SK-N-MC (cell line): Measurements from ENCODE around the gene REV1.

Experiments used
- EZH2 ChIP-seq: fragments of 200-600 bp; sonication (generic); IDR thresholded peaks from one replicate; pipeline ENCODE4 v1.6.1; 2017; ENCODE audit warnings: antibody characterized with exemption
- FOXP2 ChIP-seq: optimal IDR thresholded peaks from 2 replicates; pipeline ENCODE3; 2011; ENCODE audit warnings: mild to moderate bottlenecking, moderate library complexity; ENCODE audit not compliant: insufficient read depth; ENCODE audit errors: extremely low read length, control extremely low read depth
- POLR2AphosphoS5 ChIP-seq: IDR thresholded peaks from 2 replicates; pipeline ENCODE4 v1.6.1; 2012; ENCODE audit warnings: mild to moderate bottlenecking, low read depth, low read length, borderline replicate concordance

GRCh38 chr2:99424371-99424770 lies 65.4 kb downstream of the REV1 start:
- no peak for TF ChIP-seq FOXP2
- TF ChIP-seq EZH2, result no peak
- no peak for TF ChIP-seq POLR2AphosphoS5
